Naive thymus-derived CD4-positive, alpha-beta T cell (primary cell): ENCODE data around the gene KIF13A. TPM values are rescaled to one million over a fixed set of nuclear protein-coding genes. Genes with fewer than 3 reads are reported as not detected.

Experiments
- ATAC-seq: fragments of 150-1000 bp; cut with Tn5 transposase; 2 replicates; pipeline ENCODE4 v1.10.0; 2021; ENCODE audit warnings: mild to moderate bottlenecking, moderate library complexity
- CTCF ChIA-PET: fragments of 350-600 bp; sonication (Branson Sonifier 250); formaldehyde crosslinking; loops from one replicate; lab custom pipeline; 2021; ENCODE audit warnings: antibody characterized with exemption; lab: Charles Lee
- POLR2A ChIA-PET: fragments of 350-600 bp; sonication (Branson Sonifier 250); formaldehyde crosslinking; loops from one replicate; lab custom pipeline; 2021; ENCODE audit warnings: antibody characterized with exemption, inconsistent platforms; lab: Charles Lee
- DNase-seq, 9 donors: peaks; one replicate each; pipeline versions ENCODE4 v3.0.0 to v3.0.0-alpha.2; 2020 to 2022; ENCODE audit warnings: mixed read lengths in 1 of 9
- H3K27ac ChIP-seq: one replicate; pipeline ENCODE4 v1.7.0; 2013; ENCODE audit warnings: mild to moderate bottlenecking, low read depth, low read length, moderate library complexity
- H3K27me3 ChIP-seq, 2 donors: one replicate each; pipeline ENCODE4 v1.7.0; 2013; ENCODE audit warnings: low read length in 2 of 2, mild to moderate bottlenecking in 2 of 2, moderate library complexity in 2 of 2; ENCODE audit not compliant: control insufficient read depth in 2 of 2, insufficient read depth in 2 of 2
- H3K36me3 ChIP-seq, 3 experiments: 1 replicate in 2 of 3; 2 replicates in 1 of 3; pipeline ENCODE4 v1.7.0; 2013; ENCODE audit warnings: low read length in 3 of 3, mild to moderate bottlenecking in 3 of 3, moderate library complexity in 1 of 3; ENCODE audit not compliant: insufficient read depth in 3 of 3, control insufficient read depth in 2 of 3
- H3K4me1 ChIP-seq, 2 donors: one replicate each; pipeline ENCODE4 v1.7.0; 2013; ENCODE audit warnings: low read length in 2 of 2, mild to moderate bottlenecking in 2 of 2, moderate library complexity in 1 of 2; ENCODE audit not compliant: control insufficient read depth in 2 of 2, insufficient read depth in 2 of 2
- H3K4me3 ChIP-seq: 2 replicates; pipeline ENCODE4 v1.7.0; 2013; ENCODE audit warnings: mild to moderate bottlenecking, low read length
- H3K9me3 ChIP-seq, 3 experiments: 1 replicate in 2 of 3; 2 replicates in 1 of 3; pipeline ENCODE4 v1.7.0; 2013; ENCODE audit warnings: low read length in 3 of 3; ENCODE audit not compliant: control insufficient read depth in 2 of 3
- H3K27ac Mint-ChIP-seq, 9 donors: one replicate each; pipeline ENCODE4 v1.8.0; 2020 to 2022; ENCODE audit warnings: mixed read lengths in 9 of 9, mild to moderate bottlenecking in 8 of 9, moderate library complexity in 5 of 9, inconsistent platforms in 2 of 9
- H3K27me3 Mint-ChIP-seq, 5 donors: one replicate each; pipeline ENCODE4 v1.8.0; 2021 to 2022; ENCODE audit warnings: mixed read lengths in 5 of 5, mild to moderate bottlenecking in 1 of 5
- H3K36me3 Mint-ChIP-seq, 5 donors: one replicate each; pipeline ENCODE4 v1.8.0; 2020 to 2022; ENCODE audit warnings: mixed read lengths in 5 of 5, mild to moderate bottlenecking in 3 of 5, inconsistent platforms in 1 of 5
- H3K4me1 Mint-ChIP-seq, 7 donors: one replicate each; pipeline ENCODE4 v1.8.0; 2020 to 2022; ENCODE audit warnings: mixed read lengths in 7 of 7, mild to moderate bottlenecking in 3 of 7, inconsistent platforms in 1 of 7
- H3K4me3 Mint-ChIP-seq, 10 donors: one replicate each; pipeline ENCODE4 v1.8.0; 2020 to 2022; ENCODE audit warnings: mild to moderate bottlenecking in 10 of 10, mixed read lengths in 10 of 10, moderate library complexity in 6 of 10, inconsistent platforms in 2 of 10
- H3K9me3 Mint-ChIP-seq, 11 donors: one replicate each; pipeline ENCODE4 v1.8.0; 2020 to 2022; ENCODE audit warnings: mixed read lengths in 11 of 11, mild to moderate bottlenecking in 4 of 11, inconsistent platforms in 1 of 11, moderate library complexity in 1 of 11
- intact Hi-C, 2 donors: fragments of 100-400 bp; cut with micrococcal nuclease; formaldehyde crosslinking; loops; one replicate each; pipeline ENCODE4 v1.15.1; 2023
- polyA plus RNA-seq, 2 donors: library from polyadenylated mRNA; unstranded; fragments of 300-500 nt; fragmentation: Illumina TruSeq; gene quantifications; one replicate each; pipeline ENCODE4 v1.2.3, GENCODE V29; 2021
- total RNA-seq, 6 experiments: library from RNA in 5 of 6; stranded (reverse) in 5 of 6; gene quantifications; 1 replicate in 5 of 6; 2 replicates in 1 of 6; pipeline ENCODE4 v1.2.3 and lab custom pipeline; 2021 to 2026

Gene KIF13A
- total and polyA plus RNA-seq, 7 experiments from 2014 or later = 0.05 to 21.0 (median 0.97) TPM; not detected in 2

DNA sequence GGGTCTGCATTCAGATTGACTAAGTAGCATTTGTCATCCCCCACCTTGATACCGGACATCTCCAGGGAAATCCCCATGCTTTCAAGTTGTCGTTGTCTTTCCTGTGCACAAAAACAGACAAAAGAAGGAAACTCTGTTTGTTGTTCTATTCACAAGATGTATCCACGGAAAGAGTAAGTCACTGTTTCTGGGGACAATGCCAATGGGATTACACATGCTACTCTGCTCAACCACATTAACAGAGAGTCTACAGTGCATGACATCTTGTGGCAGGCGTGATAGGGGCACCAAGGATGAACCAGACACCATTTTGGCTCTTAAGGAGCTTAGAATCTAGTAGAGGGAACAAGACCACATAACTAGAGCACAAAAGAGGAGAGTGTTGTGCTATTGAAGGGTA is 156.3 kb downstream of the KIF13A start:
- Histone ChIP-seq H3K27me3 (no peaks in the 10 kb centered on the region), H3K27ac (no peak overlapping the region), H3K36me3 (no peaks in the 10 kb centered on the region), H3K4me3 (no peak overlapping the region), H3K4me1 (no peaks in the 10 kb centered on the region), H3K9me3 (no peaks in the 10 kb centered on the region)
- ATAC-seq (no peak), DNase-seq (no peak)
- Mint-ChIP-seq H3K4me1 (no peaks in the 10 kb centered on the region), H3K27me3 (peaks cover 0 to 9% (median 9%) of the 10 kb centered on the region in 5 donors), H3K36me3 (no peaks in the 10 kb centered on the region), H3K4me3 (no peak overlapping the region), H3K27ac (no peak overlapping the region), H3K9me3 (no peaks in the 10 kb centered on the region)
- ChIA-PET POLR2A (no interaction called here), CTCF (no interaction called here)
- intact Hi-C loops = no loop called here

DNA sequence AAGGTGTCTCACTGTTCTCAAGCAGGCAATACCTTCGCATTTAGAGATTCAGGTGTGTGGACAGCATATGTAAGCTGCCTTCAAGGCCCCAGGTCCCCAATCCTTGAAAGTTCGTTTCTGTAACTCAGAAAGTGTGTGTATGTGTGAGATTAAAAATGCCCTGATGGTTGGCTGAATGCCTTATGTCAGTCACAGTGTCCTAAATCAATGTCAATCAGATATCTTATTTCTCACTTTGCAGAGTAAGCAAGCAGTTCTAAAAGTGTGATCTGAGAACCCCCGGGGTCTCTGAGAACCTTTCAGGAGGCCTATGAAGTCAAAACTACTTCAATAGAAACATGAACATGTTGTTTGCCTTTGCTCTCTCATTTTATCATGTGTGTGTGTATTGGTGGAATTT is 157.5 kb downstream of the KIF13A start:
- DNase-seq = no peak
- intact Hi-C loops = no loop called here

GRCh38 chr6:17828149-17828548 is 159.3 kb downstream of the KIF13A start:
- POLR2A ChIA-PET = no interaction called here
- CTCF ChIA-PET = no interaction called here

More for the DNA sequence above, 157.5 kb downstream of the KIF13A start:
- H3K27me3 ChIP-seq = no peaks in the 10 kb centered on the region
- ChIA-PET CTCF (no interaction called here), POLR2A (no interaction called here)
- H3K36me3 ChIP-seq = no peaks in the 10 kb centered on the region
- Mint-ChIP-seq H3K27ac (no peak overlapping the region), H3K9me3 (no peaks in the 10 kb centered on the region), H3K36me3 (no peaks in the 10 kb centered on the region), H3K27me3 (peaks cover 0 to 15% (median 9%) of the 10 kb centered on the region in 5 donors), H3K4me1 (peaks cover 0 to under 1% (median 0%) of the 10 kb centered on the region in 7 donors), H3K4me3 (no peak overlapping the region)
- no peaks in the 10 kb centered on the region for H3K4me1 ChIP-seq
- no peaks in the 10 kb centered on the region for H3K9me3 ChIP-seq
- no peak for ATAC-seq
- no peak overlapping the region for H3K4me3 ChIP-seq
- H3K27ac ChIP-seq = no peak overlapping the region

DNA sequence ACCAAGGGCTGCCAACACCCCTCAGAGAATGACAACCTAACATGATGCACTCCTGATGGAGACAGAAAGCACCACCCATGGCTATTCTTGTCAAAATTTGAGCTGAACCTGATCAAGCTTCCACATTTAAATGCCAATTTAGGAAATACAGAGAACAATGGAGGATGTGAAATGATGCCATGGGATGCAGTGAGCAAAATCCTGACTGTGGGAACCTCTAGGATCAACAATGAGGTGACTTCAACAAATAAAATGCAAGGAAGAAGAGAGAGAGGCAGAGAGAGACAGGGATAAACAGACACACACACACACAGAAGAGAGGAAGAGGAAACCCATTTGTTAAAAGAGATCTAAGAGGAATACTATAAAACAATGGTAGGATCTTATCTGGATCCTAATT is 161.1 kb downstream of the KIF13A start:
- Histone ChIP-seq H3K36me3 (no peaks in the 10 kb centered on the region), H3K4me1 (no peaks in the 10 kb centered on the region), H3K4me3 (no peak overlapping the region), H3K27me3 (no peaks in the 10 kb centered on the region), H3K9me3 (no peaks in the 10 kb centered on the region), H3K27ac (no peak overlapping the region)
- no peaks in the 10 kb centered on the region for H3K36me3 Mint-ChIP-seq
- intact Hi-C loops = no loop called here
- peaks cover 0 to 2% (median 0%) of the 10 kb centered on the region in 7 donors for H3K4me1 Mint-ChIP-seq
- DNase-seq = no peak
- no peaks in the 10 kb centered on the region for H3K9me3 Mint-ChIP-seq
- CTCF ChIA-PET = no interaction called here
- H3K4me3 Mint-ChIP-seq = no peak overlapping the region
- ATAC-seq = no peak
- H3K27me3 Mint-ChIP-seq = peaks cover 0 to 15% (median 4%) of the 10 kb centered on the region in 5 donors
- POLR2A ChIA-PET = no interaction called here
- H3K27ac Mint-ChIP-seq = no peak overlapping the region

More at GRCh38 chr6:17828149-17828548, 159.3 kb downstream of the KIF13A start:
- ATAC-seq (no peak), DNase-seq (no peak)
- H3K4me1 ChIP-seq = no peaks in the 10 kb centered on the region
- H3K4me1 Mint-ChIP-seq = peaks cover 0 to 2% (median 0%) of the 10 kb centered on the region in 7 donors
- H3K9me3 ChIP-seq = no peaks in the 10 kb centered on the region
- H3K27me3 ChIP-seq = no peaks in the 10 kb centered on the region
- intact Hi-C loops = no loop called here
- H3K36me3 Mint-ChIP-seq = no peaks in the 10 kb centered on the region
- H3K36me3 ChIP-seq = no peaks in the 10 kb centered on the region
- no peak overlapping the region for H3K4me3 Mint-ChIP-seq
- H3K4me3 ChIP-seq = no peak overlapping the region
- H3K27me3 Mint-ChIP-seq = peaks cover 0 to 15% (median 9%) of the 10 kb centered on the region in 5 donors
- H3K27ac ChIP-seq = no peak overlapping the region
- no peaks in the 10 kb centered on the region for H3K9me3 Mint-ChIP-seq
- H3K27ac Mint-ChIP-seq = no peak overlapping the region

- POLR2A ChIA-PET = no interaction called here
These were observed 167.4 kb downstream of the KIF13A start for GRCh38 chr6:17820055-17820454.

DNA sequence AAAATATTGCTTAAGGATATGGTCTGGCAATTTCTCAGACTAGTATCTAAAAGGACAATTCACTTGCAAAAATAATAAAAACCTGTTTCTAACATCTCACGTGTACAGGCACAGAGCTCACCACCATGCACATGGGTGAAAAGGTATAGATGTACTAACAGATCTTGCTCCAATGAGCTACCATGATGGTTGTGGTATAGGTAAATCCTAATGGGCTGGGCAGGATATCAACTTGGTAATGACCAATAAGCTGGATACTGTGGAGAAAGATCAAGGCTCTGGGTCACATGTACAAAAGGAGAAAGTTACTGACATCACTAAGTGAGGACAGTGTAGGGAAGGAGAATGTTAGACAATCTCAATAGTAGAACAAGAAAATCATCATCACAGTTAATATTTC is 169.7 kb downstream of the KIF13A start:
- Mint-ChIP-seq H3K27me3 (peaks cover 0 to 12% (median 3%) of the 10 kb centered on the region in 5 donors), H3K27ac (no peak overlapping the region), H3K36me3 (no peaks in the 10 kb centered on the region), H3K4me1 (no peaks in the 10 kb centered on the region), H3K4me3 (no peak overlapping the region), H3K9me3 (no peaks in the 10 kb centered on the region)
- DNase-seq = no peak
- H3K4me3 ChIP-seq = no peak overlapping the region
- H3K4me1 ChIP-seq = no peaks in the 10 kb centered on the region
- no peak for ATAC-seq
- no peaks in the 10 kb centered on the region for H3K36me3 ChIP-seq
- intact Hi-C loops = loop anchor here in 1 of 2 donors (5.0 kb wide), 2 partner anchors 115 to 685 kb away; no protein-coding TSS in a partner anchor
- ChIA-PET POLR2A (no interaction called here), CTCF (interaction anchor here (0.9 kb wide), 1 partner anchor 662 kb away, joined by 3 read pairs; no protein-coding TSS in a partner anchor)
- no peak overlapping the region for H3K27ac ChIP-seq
- no peaks in the 10 kb centered on the region for H3K27me3 ChIP-seq
- no peaks in the 10 kb centered on the region for H3K9me3 ChIP-seq

More at GRCh38 chr6:17820055-17820454, 167.4 kb downstream of the KIF13A start:
- Mint-ChIP-seq H3K4me1 (peaks cover 0 to 2% (median 0%) of the 10 kb centered on the region in 7 donors), H3K27ac (no peak overlapping the region), H3K9me3 (no peaks in the 10 kb centered on the region), H3K36me3 (no peaks in the 10 kb centered on the region), H3K4me3 (no peak overlapping the region), H3K27me3 (peaks cover 0 to 12% (median 4%) of the 10 kb centered on the region in 5 donors)
- no peaks in the 10 kb centered on the region for H3K36me3 ChIP-seq
- no peak overlapping the region for H3K27ac ChIP-seq
- H3K27me3 ChIP-seq = no peaks in the 10 kb centered on the region
- intact Hi-C loops = no loop called here
- H3K9me3 ChIP-seq = no peaks in the 10 kb centered on the region
- no peaks in the 10 kb centered on the region for H3K4me1 ChIP-seq
- CTCF ChIA-PET = no interaction called here
- DNase-seq (no peak), ATAC-seq (no peak)
- H3K4me3 ChIP-seq = no peak overlapping the region

DNA sequence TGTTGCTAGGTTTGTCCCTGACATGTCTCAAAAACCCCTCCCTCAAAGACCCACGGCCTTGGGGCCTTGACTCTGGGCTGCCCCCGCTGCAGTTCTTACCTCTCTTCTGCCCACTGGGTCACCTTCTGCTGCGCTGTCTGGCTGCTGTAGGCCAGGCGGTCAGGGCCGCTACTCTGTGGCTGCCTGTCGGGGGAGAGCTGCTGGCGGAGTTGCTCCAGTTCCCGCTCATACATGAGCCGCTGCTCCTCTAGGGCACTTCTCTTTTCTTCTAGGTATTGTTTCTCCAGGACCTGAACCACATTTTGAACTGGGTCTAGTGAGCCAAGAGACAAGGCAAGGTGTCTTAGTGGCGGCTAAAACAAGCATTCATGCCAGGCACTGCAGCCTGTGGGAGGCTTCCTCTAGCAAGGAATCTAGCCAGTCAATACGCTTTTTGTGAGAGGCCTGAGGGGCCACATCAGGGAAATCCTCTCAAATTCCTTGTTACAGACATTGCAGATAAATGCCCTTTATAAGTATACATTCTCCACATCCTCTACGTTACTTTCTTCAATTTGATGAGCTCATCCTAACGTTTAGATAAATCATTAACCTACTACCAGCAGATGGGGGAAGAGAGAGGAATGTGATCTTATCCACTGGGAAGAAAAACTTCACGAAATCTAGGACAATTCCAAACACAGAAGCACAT is 170.4 kb downstream of the KIF13A start:
- no peak overlapping the region for H3K27ac Mint-ChIP-seq
- POLR2A ChIA-PET = no interaction called here
- CTCF ChIA-PET = no interaction called here
- no peaks in the 10 kb centered on the region for H3K36me3 ChIP-seq
- H3K9me3 ChIP-seq = no peaks in the 10 kb centered on the region
- no peaks in the 10 kb centered on the region for H3K36me3 Mint-ChIP-seq
- H3K9me3 Mint-ChIP-seq = no peaks in the 10 kb centered on the region
- H3K4me3 Mint-ChIP-seq = no peak overlapping the region
- intact Hi-C loops = loop anchor here in 1 of 2 donors (5.0 kb wide), 2 partner anchors 115 to 685 kb away; no protein-coding TSS in a partner anchor
- no peak for ATAC-seq
- no peaks in the 10 kb centered on the region for H3K27me3 ChIP-seq
- H3K4me1 ChIP-seq = no peaks in the 10 kb centered on the region
- H3K4me3 ChIP-seq = no peak overlapping the region
- peaks cover 0 to 15% (median 3%) of the 10 kb centered on the region in 5 donors for H3K27me3 Mint-ChIP-seq
- no peaks in the 10 kb centered on the region for H3K4me1 Mint-ChIP-seq
- no peak for DNase-seq
- no peak overlapping the region for H3K27ac ChIP-seq
